H1 (cell line): ENCODE data around the gene SVOPL. TPM values are rescaled to one million over a fixed set of nuclear protein-coding genes. Genes with fewer than 3 reads are reported as not detected.

Experiments used
- BACH1 ChIP-seq: IDR thresholded peaks from 2 replicates; pipeline ENCODE4 v1.6.1; 2012; ENCODE audit warnings: low read length, improper control_type of control experiment
- BCL11A ChIP-seq, 2 experiments: IDR thresholded peaks; one replicate each; pipeline ENCODE4 v1.6.1; 2011; ENCODE audit warnings: low read depth in 2 of 2, low read length in 2 of 2, mild to moderate bottlenecking in 2 of 2
- CHD7 ChIP-seq: fragments of 300-600 bp; sonication (generic); IDR thresholded peaks from 2 replicates; pipeline ENCODE4 v1.7.1; 2012; ENCODE audit warnings: low read length, moderate library complexity, mild to moderate bottlenecking, inconsistent platforms; ENCODE audit not compliant: insufficient replicate concordance
- KDM1A ChIP-seq: fragments of 200-600, 300-600 bp; sonication (generic); IDR thresholded peaks from 2 replicates; pipeline ENCODE4 v1.7.1; 2016; ENCODE audit warnings: mild to moderate bottlenecking, low read length, borderline replicate concordance
- polyA plus RNA-seq, 7 experiments: library from polyadenylated mRNA; depleted of rRNA in 3 of 7; stranded (reverse) in 5 of 7; unstranded in 2 of 7; fragments of >200 nt in 5 of 7; fragments of 200-250 nt in 2 of 7; gene quantifications; 1 replicate in 5 of 7; 2 replicates in 1 of 7; 4 replicates in 1 of 7; pipeline versions ENCODE4 v1.2.1 to v1.2.3, GENCODE V29; 2011 to 2013; ENCODE audit warnings: missing spikeins in 2 of 7, mixed read lengths in 2 of 7
- total RNA-seq: library from RNA; stranded (reverse); fragmentation: NEBNext Ultra II Directional; extraction: Animal tissue kit (Norgen Biotek cat#: 25700); gene quantifications from 2 replicates; pipeline ENCODE4 v1.2.1, GENCODE V29; 2021

The SVOPL gene
- total and polyA plus RNA-seq, 2 of the 8 experiments (the other 6 are each of a cell fraction or from before 2014, with no cell fraction given): 1.1 to 1.4 TPM

DNA sequence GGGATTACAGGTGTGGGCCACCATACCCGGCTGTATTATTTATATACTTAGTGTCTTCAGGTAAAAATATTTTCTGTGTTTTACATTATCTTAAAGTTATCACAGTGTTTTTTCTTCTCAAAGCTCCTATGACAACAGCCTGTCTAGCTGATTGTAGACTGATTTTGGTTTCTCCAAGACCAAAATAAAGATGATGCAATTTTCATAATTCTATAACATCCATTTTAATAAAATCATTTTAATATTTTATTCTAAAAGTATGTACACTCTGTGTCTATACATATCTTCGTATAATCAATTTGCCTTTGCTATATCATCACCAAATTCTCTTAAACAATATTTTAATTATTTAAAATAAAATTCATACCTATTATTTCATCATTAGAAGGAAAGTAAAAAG, 132.5 kb downstream of the SVOPL start (continued):
- TF ChIP-seq CHD7 (no peak), BACH1 (no peak), KDM1A (no peak), BCL11A (IDR thresholded peaks at IDR 0.05; ENCODE audit: low read depth in 2 of 2, low read length in 2 of 2) (no peak)
